HG03442 (cell line): Measurements from ENCODE around the gene RIN3.
"Not testable (repeated sequence)": the region's sequence is repeated elsewhere in the genome, so short reads cannot be mapped to it uniquely, and the experiment has no call there.

ENCODE experiments used
- ATAC-seq: cut with Tn5 transposase; IDR thresholded peaks from one replicate; pipeline ENCODE4 v1.9.1; 2021; ENCODE audit warnings: mild to moderate bottlenecking, moderate library complexity; ENCODE audit not compliant: unreplicated experiment

The RIN3 gene

GRCh38 chr14:92615451-92615850 lies 101.9 kb downstream of the RIN3 start:
- no peak for ATAC-seq

GRCh38 chr14:92616178-92616577 lies 102.6 kb downstream of the RIN3 start:
- no peak for ATAC-seq

- no peak for ATAC-seq
Measured at GRCh38 chr14:92617581-92617980, 104.0 kb downstream of the RIN3 start.

GRCh38 chr14:92619671-92620456 lies 106.3 kb downstream of the RIN3 start:
- ATAC-seq, result no peak

- no peak for ATAC-seq
Measured at GRCh38 chr14:92622311-92622710, 108.7 kb downstream of the RIN3 start.

GRCh38 chr14:92624764-92625163 lies 111.2 kb downstream of the RIN3 start:
- ATAC-seq, result no peak

GRCh38 chr14:92625213-92625612 lies 111.6 kb downstream of the RIN3 start:
- ATAC-seq, result no peak

- no peak for ATAC-seq
Measured at GRCh38 chr14:92626041-92626440, 112.5 kb downstream of the RIN3 start.

GRCh38 chr14:92627707-92628215 lies 114.2 kb downstream of the RIN3 start:
- ATAC-seq, result no peak

- ATAC-seq, result no peak
Measured at GRCh38 chr14:92628636-92629035, 115.1 kb downstream of the RIN3 start.

GRCh38 chr14:92630367-92630766 lies 116.8 kb downstream of the RIN3 start:
- ATAC-seq, result no peak

- ATAC-seq, result no peak
Measured at GRCh38 chr14:92631098-92631497, 117.5 kb downstream of the RIN3 start.

- ATAC-seq, result no peak
Measured at GRCh38 chr14:92632546-92633273, 119.1 kb downstream of the RIN3 start.

- ATAC-seq, result no peak
Measured at GRCh38 chr14:92633274-92633616, 119.7 kb downstream of the RIN3 start.

- ATAC-seq, result no peak
Measured at GRCh38 chr14:92633724-92634123, 120.1 kb downstream of the RIN3 start.

GRCh38 chr14:92635031-92635430 lies 121.5 kb downstream of the RIN3 start:
- ATAC-seq, result no peak

- ATAC-seq, result no peak
Measured at GRCh38 chr14:92635896-92636295, 122.3 kb downstream of the RIN3 start.

- no peak for ATAC-seq
Measured at GRCh38 chr14:92637228-92637627, 123.6 kb downstream of the RIN3 start.

- no peak for ATAC-seq
Measured at GRCh38 chr14:92637864-92638263, 124.3 kb downstream of the RIN3 start.

- ATAC-seq, result no peak
Measured at GRCh38 chr14:92638266-92638665, 124.7 kb downstream of the RIN3 start.

- ATAC-seq, result no peak
Measured at GRCh38 chr14:92638904-92639303, 125.3 kb downstream of the RIN3 start.

- ATAC-seq, result not testable (repeated sequence)
Measured at GRCh38 chr14:92639472-92640117, 126.0 kb downstream of the RIN3 start.
